ENCODE measurements around the gene NME1. TPM values are rescaled to one million over a fixed set of nuclear protein-coding genes. Genes with fewer than 3 reads are reported as not detected.
"Not testable (repeated sequence)": the region's sequence is repeated elsewhere in the genome, so short reads cannot be mapped to it uniquely, and the experiment has no call there.

The NME1 gene
- polyA plus RNA-seq, 1 experiment, result 178 TPM

- Histone ChIP-seq H3K36me3 (ENCODE audit: control insufficient read depth, insufficient read depth, low read length) (peaks cover 13% of the 10 kb centered on the region), H3K27me3 (ENCODE audit: control insufficient read depth, insufficient read depth, low read length) (no peaks in the 10 kb centered on the region), H3K4me3 (ENCODE audit: low read depth, low read length) (no peak overlapping the region)
- POLR2A ChIA-PET, result no interaction called here
- CTCF ChIA-PET, result interaction anchor here (0.9 kb wide), 1 partner anchor 167 kb away, joined by 3 read pairs; no protein-coding TSS in a partner anchor
- no peak for DNase-seq (ENCODE audit: low read depth)
- TF ChIP-seq, protein P1, sequence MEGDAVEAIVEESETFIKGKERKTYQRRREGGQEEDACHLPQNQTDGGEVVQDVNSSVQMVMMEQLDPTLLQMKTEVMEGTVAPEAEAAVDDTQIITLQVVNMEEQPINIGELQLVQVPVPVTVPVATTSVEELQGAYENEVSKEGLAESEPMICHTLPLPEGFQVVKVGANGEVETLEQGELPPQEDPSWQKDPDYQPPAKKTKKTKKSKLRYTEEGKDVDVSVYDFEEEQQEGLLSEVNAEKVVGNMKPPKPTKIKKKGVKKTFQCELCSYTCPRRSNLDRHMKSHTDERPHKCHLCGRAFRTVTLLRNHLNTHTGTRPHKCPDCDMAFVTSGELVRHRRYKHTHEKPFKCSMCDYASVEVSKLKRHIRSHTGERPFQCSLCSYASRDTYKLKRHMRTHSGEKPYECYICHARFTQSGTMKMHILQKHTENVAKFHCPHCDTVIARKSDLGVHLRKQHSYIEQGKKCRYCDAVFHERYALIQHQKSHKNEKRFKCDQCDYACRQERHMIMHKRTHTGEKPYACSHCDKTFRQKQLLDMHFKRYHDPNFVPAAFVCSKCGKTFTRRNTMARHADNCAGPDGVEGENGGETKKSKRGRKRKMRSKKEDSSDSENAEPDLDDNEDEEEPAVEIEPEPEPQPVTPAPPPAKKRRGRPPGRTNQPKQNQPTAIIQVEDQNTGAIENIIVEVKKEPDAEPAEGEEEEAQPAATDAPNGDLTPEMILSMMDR (IDR thresholded peaks at IDR 0.05; ENCODE audit: insufficient read depth, low read depth, low read length), result no peak
These were observed 16.0 kb downstream of the NME1 start for GRCh38 chr17:51169340-51169739.

DNA sequence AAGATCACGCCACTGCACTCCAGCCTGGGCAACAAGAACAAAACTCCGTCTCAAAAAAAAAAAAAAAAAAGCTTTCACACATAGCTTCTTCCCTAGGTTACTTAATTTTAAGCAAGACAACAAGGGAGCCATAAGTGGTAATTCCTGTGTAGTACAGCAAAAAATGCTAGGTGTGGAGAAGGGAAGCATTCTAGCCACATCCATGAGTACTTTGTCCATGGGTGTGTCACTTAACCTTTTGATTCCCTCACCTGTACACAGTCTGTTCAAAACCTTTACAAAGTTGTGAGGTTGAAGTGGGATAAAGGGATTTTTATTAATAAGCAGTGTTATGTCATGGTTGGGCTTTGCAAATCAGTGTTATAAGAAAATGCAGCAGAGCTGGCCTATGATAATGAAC lies 17.4 kb downstream of the NME1 start:
- TF ChIP-seq, protein P1 (IDR thresholded peaks at IDR 0.05; ENCODE audit: insufficient read depth, low read depth, low read length), result no peak
- no peak for DNase-seq (ENCODE audit: low read depth)
- Histone ChIP-seq H3K27me3 (ENCODE audit: control insufficient read depth, insufficient read depth, low read length) (no peaks in the 10 kb centered on the region), H3K36me3 (ENCODE audit: control insufficient read depth, insufficient read depth, low read length) (peaks cover 13% of the 10 kb centered on the region), H3K4me3 (ENCODE audit: low read depth, low read length) (no peak overlapping the region)
- POLR2A ChIA-PET, result no interaction called here
- CTCF ChIA-PET, result no interaction called here

GRCh38 chr17:51172030-51172429 lies 18.7 kb downstream of the NME1 start:
- POLR2A ChIA-PET; CTCF ChIA-PET; DNase-seq (ENCODE audit: low read depth); H3K4me3 ChIP-seq (ENCODE audit: low read depth, low read length); H3K27me3 ChIP-seq (ENCODE audit: control insufficient read depth, insufficient read depth, low read length): not testable (repeated sequence)
- peaks cover 13% of the 10 kb centered on the region for H3K36me3 ChIP-seq (ENCODE audit: control insufficient read depth, insufficient read depth, low read length)

DNA sequence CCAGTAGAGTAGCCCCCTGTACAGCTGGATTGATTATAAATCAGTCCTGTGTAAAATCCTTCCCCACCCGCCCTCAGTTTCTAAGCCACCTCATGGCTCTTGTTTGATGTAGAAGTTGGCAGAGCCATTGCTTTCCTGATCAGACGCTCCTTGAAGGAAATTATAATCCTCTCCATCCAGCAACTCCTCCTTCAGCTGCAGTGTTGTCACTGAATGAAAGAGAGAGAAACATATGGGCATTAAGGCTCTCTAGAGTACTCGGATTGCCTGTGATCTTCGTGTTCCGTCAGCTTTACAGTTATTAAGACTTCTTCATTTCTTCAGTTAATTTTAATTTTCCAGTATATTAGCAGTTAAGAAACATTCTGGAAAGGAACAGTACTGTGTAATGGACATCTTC lies 27.1 kb downstream of the NME1 start:
- ChIA-PET CTCF (no interaction called here), POLR2A (no interaction called here)
- no peak for DNase-seq (ENCODE audit: low read depth)

DNA sequence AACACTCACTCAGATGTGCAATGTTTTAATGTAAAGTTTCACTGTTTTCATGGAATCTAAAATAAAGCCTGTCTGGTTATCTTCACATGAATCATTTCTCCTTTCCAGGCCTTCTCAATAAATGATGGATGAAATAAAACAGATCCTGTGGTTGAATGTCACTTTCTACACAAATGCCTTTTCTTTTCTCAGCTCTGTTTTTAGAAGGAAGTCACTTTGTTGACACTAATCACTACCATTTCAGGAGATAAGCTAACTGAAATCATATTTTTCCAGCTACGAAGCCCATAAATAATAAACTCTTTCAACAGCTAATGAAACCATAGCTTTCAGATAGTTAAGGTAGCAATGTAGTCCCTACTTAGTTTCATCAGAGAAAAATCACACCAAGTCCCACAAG lies 30.8 kb downstream of the NME1 start:
- CTCF ChIA-PET, result no interaction called here
- peaks cover 7% of the 10 kb centered on the region for H3K36me3 ChIP-seq (ENCODE audit: control insufficient read depth, insufficient read depth, low read length)
- POLR2A ChIA-PET, result no interaction called here
- H3K27me3 ChIP-seq (ENCODE audit: control insufficient read depth, insufficient read depth, low read length), result no peaks in the 10 kb centered on the region
- H3K4me3 ChIP-seq (ENCODE audit: low read depth, low read length), result no peak overlapping the region
- DNase-seq (ENCODE audit: low read depth), result no peak
- TF ChIP-seq, protein P1 (IDR thresholded peaks at IDR 0.05; ENCODE audit: insufficient read depth, low read depth, low read length), result no peak

More for the DNA sequence above, 27.1 kb downstream of the NME1 start:
- H3K4me3 ChIP-seq (ENCODE audit: low read depth, low read length), result no peak overlapping the region
- TF ChIP-seq, protein P1 (IDR thresholded peaks at IDR 0.05; ENCODE audit: insufficient read depth, low read depth, low read length), result no peak
- H3K27me3 ChIP-seq (ENCODE audit: control insufficient read depth, insufficient read depth, low read length), result no peaks in the 10 kb centered on the region
- peaks cover 7% of the 10 kb centered on the region for H3K36me3 ChIP-seq (ENCODE audit: control insufficient read depth, insufficient read depth, low read length)

DNA sequence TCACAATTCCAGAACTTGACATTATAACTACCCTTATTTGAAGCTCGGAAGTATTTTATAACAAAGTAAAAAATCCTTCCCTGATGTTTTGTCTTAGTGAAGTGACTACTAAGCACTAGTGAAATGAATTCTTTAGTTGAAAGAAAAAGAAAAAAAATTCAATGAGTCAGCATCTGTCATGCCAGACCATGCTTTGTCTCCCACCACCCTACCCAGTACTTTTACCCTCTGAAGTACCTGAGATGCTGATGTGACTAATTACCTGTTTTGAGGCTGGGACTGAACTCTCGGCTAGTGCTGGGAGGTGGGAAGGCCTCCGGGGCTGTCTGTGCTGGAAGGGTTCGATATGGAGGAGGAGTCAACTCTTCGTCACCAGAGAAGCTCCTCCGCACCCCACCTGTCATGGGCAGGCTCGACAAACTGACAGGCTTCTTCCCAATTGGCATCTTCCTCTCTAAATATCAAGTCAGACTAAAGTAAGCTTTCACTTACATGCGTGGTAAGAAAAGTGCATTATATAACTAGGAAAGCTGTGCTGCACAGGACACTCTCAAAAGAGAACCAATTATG lies 32.5 kb downstream of the NME1 start:
- TF ChIP-seq, protein P1 (IDR thresholded peaks at IDR 0.05; ENCODE audit: insufficient read depth, low read depth, low read length), result no peak
- no peaks in the 10 kb centered on the region for H3K27me3 ChIP-seq (ENCODE audit: control insufficient read depth, insufficient read depth, low read length)
- DNase-seq (ENCODE audit: low read depth), result no peak
- ChIA-PET POLR2A (no interaction called here), CTCF (no interaction called here)
- H3K36me3 ChIP-seq (ENCODE audit: control insufficient read depth, insufficient read depth, low read length), result peaks cover 8% of the 10 kb centered on the region
- no peak overlapping the region for H3K4me3 ChIP-seq (ENCODE audit: low read depth, low read length)
